ENCODE data around the gene IDS.
"Not testable (repeated sequence)": the region's sequence is repeated elsewhere in the genome, so short reads cannot be mapped to it uniquely, and the experiment has no call there.

Gene IDS

GRCh38 chrX:149540621-149541520, 35.8 kb upstream of the IDS start, which contains the start of gene EOLA1:
TSS of gene EOLA1 (plus strand) at chrX:149541012. CDS start at chrX:149545631, 4,619 bp downstream.
- Histone ChIP-seq H3K4me3 (ENCODE audit: low read length in 2 of 2) (peak within 1 kb of the TSS; percentile 77 to 81), H3K27ac (ENCODE audit: low read length) (peak within 1 kb of the TSS; percentile 91), H3K36me3 (ENCODE audit: control insufficient read depth in 2 of 2, insufficient read depth in 2 of 2, low read length in 2 of 2) (peaks cover under 1 to 2% of the 10 kb centered on the region in 2 donors), H3K9ac (ENCODE audit: low read length in 2 of 2) (peak within 1 kb of the TSS; percentile 88 to 89), H3K9me3 (ENCODE audit: control insufficient read depth in 2 of 2, low read length in 2 of 2) (no peaks in the 10 kb centered on the region), H3K27me3 (ENCODE audit: control insufficient read depth in 1 of 2, insufficient read depth in 2 of 2, low read length in 2 of 2) (no peaks in the 10 kb centered on the region), H3K4me1 (ENCODE audit: control insufficient read depth, insufficient read depth, low read length) (peaks cover 9% of the 10 kb centered on the region)

GRCh38 chrX:149540131-149540620, 35.1 kb upstream of the IDS start:
- peak overlapping the region; percentile 91 for H3K27ac ChIP-seq (ENCODE audit: low read length)
- H3K36me3 ChIP-seq (ENCODE audit: control insufficient read depth in 2 of 2, insufficient read depth in 2 of 2, low read length in 2 of 2) = peaks cover 2 to 3% of the 10 kb centered on the region in 2 donors
- H3K27me3 ChIP-seq (ENCODE audit: control insufficient read depth in 1 of 2, insufficient read depth in 2 of 2, low read length in 2 of 2) = no peaks in the 10 kb centered on the region
- H3K9me3 ChIP-seq (ENCODE audit: control insufficient read depth in 2 of 2, low read length in 2 of 2) = no peaks in the 10 kb centered on the region
- H3K4me3 ChIP-seq (ENCODE audit: low read length in 2 of 2) = peak overlapping the region; percentile 77 to 81
- H3K4me1 ChIP-seq (ENCODE audit: control insufficient read depth, insufficient read depth, low read length) = peaks cover 9% of the 10 kb centered on the region
- H3K9ac ChIP-seq (ENCODE audit: low read length in 2 of 2) = peak overlapping the region in 1 of 2 donors; percentile 88

GRCh38 chrX:149539283-149540130, 34.4 kb upstream of the IDS start:
- H3K4me3 ChIP-seq (ENCODE audit: low read length in 2 of 2) = peak overlapping the region; percentile 35 to 64

GRCh38 chrX:149537474-149537873, 32.4 kb upstream of the IDS start:
- H3K9me3 ChIP-seq (ENCODE audit: control insufficient read depth in 2 of 2, low read length in 2 of 2); H3K9ac ChIP-seq (ENCODE audit: low read length in 2 of 2); H3K27ac ChIP-seq (ENCODE audit: low read length); H3K4me3 ChIP-seq (ENCODE audit: low read length in 2 of 2); H3K27me3 ChIP-seq (ENCODE audit: control insufficient read depth in 1 of 2, insufficient read depth in 2 of 2, low read length in 2 of 2); H3K36me3 ChIP-seq (ENCODE audit: control insufficient read depth in 2 of 2, insufficient read depth in 2 of 2, low read length in 2 of 2); H3K4me1 ChIP-seq (ENCODE audit: control insufficient read depth, insufficient read depth, low read length): not testable (repeated sequence)

More at GRCh38 chrX:149539283-149540130, 34.4 kb upstream of the IDS start:
- H3K36me3 ChIP-seq (ENCODE audit: control insufficient read depth in 2 of 2, insufficient read depth in 2 of 2, low read length in 2 of 2) = peaks cover 2 to 3% of the 10 kb centered on the region in 2 donors
- no peaks in the 10 kb centered on the region for H3K9me3 ChIP-seq (ENCODE audit: control insufficient read depth in 2 of 2, low read length in 2 of 2)
- peak overlapping the region; percentile 46 for H3K27ac ChIP-seq (ENCODE audit: low read length)
- H3K9ac ChIP-seq (ENCODE audit: low read length in 2 of 2) = no peak overlapping the region
- H3K27me3 ChIP-seq (ENCODE audit: control insufficient read depth in 1 of 2, insufficient read depth in 2 of 2, low read length in 2 of 2) = no peaks in the 10 kb centered on the region
- peaks cover 9% of the 10 kb centered on the region for H3K4me1 ChIP-seq (ENCODE audit: control insufficient read depth, insufficient read depth, low read length)

- not testable (repeated sequence) for H3K27ac ChIP-seq (ENCODE audit: low read length); H3K4me3 ChIP-seq (ENCODE audit: low read length in 2 of 2); H3K9ac ChIP-seq (ENCODE audit: low read length in 2 of 2); H3K9me3 ChIP-seq (ENCODE audit: control insufficient read depth in 2 of 2, low read length in 2 of 2); H3K36me3 ChIP-seq (ENCODE audit: control insufficient read depth in 2 of 2, insufficient read depth in 2 of 2, low read length in 2 of 2); H3K4me1 ChIP-seq (ENCODE audit: control insufficient read depth, insufficient read depth, low read length); H3K27me3 ChIP-seq (ENCODE audit: control insufficient read depth in 1 of 2, insufficient read depth in 2 of 2, low read length in 2 of 2)
These were observed 30.0 kb upstream of the IDS start for GRCh38 chrX:149534926-149535602.

- not testable (repeated sequence) for H3K9ac ChIP-seq (ENCODE audit: low read length in 2 of 2)
These were observed 28.9 kb upstream of the IDS start for GRCh38 chrX:149533999-149534398.

GRCh38 chrX:149532868-149533267, 27.8 kb upstream of the IDS start:
- not testable (repeated sequence) for H3K27me3 ChIP-seq (ENCODE audit: control insufficient read depth in 1 of 2, insufficient read depth in 2 of 2, low read length in 2 of 2); H3K4me1 ChIP-seq (ENCODE audit: control insufficient read depth, insufficient read depth, low read length); H3K9me3 ChIP-seq (ENCODE audit: control insufficient read depth in 2 of 2, low read length in 2 of 2); H3K4me3 ChIP-seq (ENCODE audit: low read length in 2 of 2); H3K27ac ChIP-seq (ENCODE audit: low read length); H3K9ac ChIP-seq (ENCODE audit: low read length in 2 of 2); H3K36me3 ChIP-seq (ENCODE audit: control insufficient read depth in 2 of 2, insufficient read depth in 2 of 2, low read length in 2 of 2)

More at GRCh38 chrX:149533999-149534398, 28.9 kb upstream of the IDS start:
- not testable (repeated sequence) for H3K4me1 ChIP-seq (ENCODE audit: control insufficient read depth, insufficient read depth, low read length); H3K36me3 ChIP-seq (ENCODE audit: control insufficient read depth in 2 of 2, insufficient read depth in 2 of 2, low read length in 2 of 2); H3K9me3 ChIP-seq (ENCODE audit: control insufficient read depth in 2 of 2, low read length in 2 of 2); H3K4me3 ChIP-seq (ENCODE audit: low read length in 2 of 2); H3K27ac ChIP-seq (ENCODE audit: low read length); H3K27me3 ChIP-seq (ENCODE audit: control insufficient read depth in 1 of 2, insufficient read depth in 2 of 2, low read length in 2 of 2)

GRCh38 chrX:149531599-149531998, 26.5 kb upstream of the IDS start:
- peaks cover 2% of the 10 kb centered on the region for H3K4me1 ChIP-seq (ENCODE audit: control insufficient read depth, insufficient read depth, low read length)
- peaks cover 3% of the 10 kb centered on the region in 2 donors for H3K36me3 ChIP-seq (ENCODE audit: control insufficient read depth in 2 of 2, insufficient read depth in 2 of 2, low read length in 2 of 2)
- no peaks in the 10 kb centered on the region for H3K9me3 ChIP-seq (ENCODE audit: control insufficient read depth in 2 of 2, low read length in 2 of 2)
- H3K27me3 ChIP-seq (ENCODE audit: control insufficient read depth in 1 of 2, insufficient read depth in 2 of 2, low read length in 2 of 2) = peaks cover 0 to 2% of the 10 kb centered on the region in 2 donors
- no peak overlapping the region for H3K9ac ChIP-seq (ENCODE audit: low read length in 2 of 2)
- no peak overlapping the region for H3K27ac ChIP-seq (ENCODE audit: low read length)
- H3K4me3 ChIP-seq (ENCODE audit: low read length in 2 of 2) = no peak overlapping the region

GRCh38 chrX:149528381-149528780, 23.3 kb upstream of the IDS start:
- peaks cover 2% of the 10 kb centered on the region for H3K4me1 ChIP-seq (ENCODE audit: control insufficient read depth, insufficient read depth, low read length)
- no peak overlapping the region for H3K27ac ChIP-seq (ENCODE audit: low read length)
- no peak overlapping the region for H3K9ac ChIP-seq (ENCODE audit: low read length in 2 of 2)
- no peaks in the 10 kb centered on the region for H3K9me3 ChIP-seq (ENCODE audit: control insufficient read depth in 2 of 2, low read length in 2 of 2)
- H3K36me3 ChIP-seq (ENCODE audit: control insufficient read depth in 2 of 2, insufficient read depth in 2 of 2, low read length in 2 of 2) = peaks cover 0 to 2% of the 10 kb centered on the region in 2 donors
- H3K4me3 ChIP-seq (ENCODE audit: low read length in 2 of 2) = no peak overlapping the region
- H3K27me3 ChIP-seq (ENCODE audit: control insufficient read depth in 1 of 2, insufficient read depth in 2 of 2, low read length in 2 of 2) = peaks cover 0 to 3% of the 10 kb centered on the region in 2 donors

- H3K27ac ChIP-seq (ENCODE audit: low read length) = no peak overlapping the region
- H3K27me3 ChIP-seq (ENCODE audit: control insufficient read depth in 1 of 2, insufficient read depth in 2 of 2, low read length in 2 of 2) = peaks cover 0 to 3% of the 10 kb centered on the region in 2 donors
- no peaks in the 10 kb centered on the region for H3K9me3 ChIP-seq (ENCODE audit: control insufficient read depth in 2 of 2, low read length in 2 of 2)
- H3K4me3 ChIP-seq (ENCODE audit: low read length in 2 of 2) = no peak overlapping the region
- peaks cover 0 to 2% of the 10 kb centered on the region in 2 donors for H3K36me3 ChIP-seq (ENCODE audit: control insufficient read depth in 2 of 2, insufficient read depth in 2 of 2, low read length in 2 of 2)
- H3K4me1 ChIP-seq (ENCODE audit: control insufficient read depth, insufficient read depth, low read length) = peaks cover 2% of the 10 kb centered on the region
- no peak overlapping the region for H3K9ac ChIP-seq (ENCODE audit: low read length in 2 of 2)
These were observed 22.6 kb upstream of the IDS start for GRCh38 chrX:149527705-149528104.

Data from stomach smooth muscle (tissue), 2 donors.